DMS 273 (cell line): ENCODE data around the gene SMU1.
A peak's percentile ranks its signal among the peaks of the same experiment; 100 is the strongest.
"Not testable (repeated sequence)": the region's sequence is repeated elsewhere in the genome, so short reads cannot be mapped to it uniquely, and the experiment has no call there.

Source experiments
- DNase-seq: peaks from one replicate; lab custom pipeline; 2025; ENCODE audit not compliant: unreplicated experiment; lab: John Stamatoyannopoulos, UW

The SMU1 gene

DNA sequence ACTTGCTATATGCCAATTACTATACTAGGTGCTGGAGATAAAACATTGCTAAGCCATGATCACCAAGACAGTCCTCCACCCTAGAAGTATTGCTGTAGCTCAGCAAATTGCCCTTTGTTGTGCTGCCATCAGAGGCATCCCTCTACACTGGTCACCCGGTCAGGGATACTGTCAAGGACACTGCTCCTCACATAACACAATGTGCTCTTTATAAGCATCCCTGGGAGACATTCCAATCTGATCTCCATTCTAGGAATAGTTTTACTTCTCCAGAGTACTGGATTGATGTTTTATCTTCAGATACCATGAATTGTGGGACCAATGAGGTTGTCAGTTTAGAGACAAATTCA, 61.8 kb downstream of the SMU1 start:
- no peak for DNase-seq

DNA sequence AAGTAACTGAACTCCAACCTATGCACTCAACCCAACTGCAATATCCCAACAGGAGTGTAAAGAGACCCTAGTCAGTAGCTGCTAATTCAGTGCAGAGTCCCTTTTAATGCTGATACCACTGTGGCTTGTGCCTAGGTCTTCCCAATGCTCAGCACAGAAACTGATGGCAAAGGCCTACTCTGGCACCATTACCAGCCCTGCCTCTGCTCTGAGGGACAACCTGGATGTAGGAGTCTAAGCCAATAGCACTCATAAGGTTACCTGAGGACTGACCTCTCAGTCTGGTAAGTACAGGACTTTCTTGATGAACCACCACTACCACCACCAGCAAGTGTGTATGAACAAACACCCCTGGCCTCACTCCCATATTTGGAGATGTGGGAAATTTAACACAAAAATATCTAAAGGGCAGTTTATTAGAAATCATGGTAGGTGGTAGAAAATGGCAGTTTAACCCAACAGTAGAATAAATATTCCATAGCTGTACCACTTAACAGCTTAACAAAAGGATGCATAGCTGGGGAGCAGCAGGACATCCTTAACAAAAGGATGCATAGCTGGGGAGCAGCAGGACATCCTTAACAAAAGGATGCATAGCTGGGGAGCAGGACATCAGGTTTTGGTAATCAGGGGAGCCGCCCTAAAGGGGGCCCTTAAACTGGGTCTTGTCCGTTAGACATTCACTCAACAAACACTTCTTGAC, 62.4 kb downstream of the SMU1 start:
- no peak for DNase-seq

DNA sequence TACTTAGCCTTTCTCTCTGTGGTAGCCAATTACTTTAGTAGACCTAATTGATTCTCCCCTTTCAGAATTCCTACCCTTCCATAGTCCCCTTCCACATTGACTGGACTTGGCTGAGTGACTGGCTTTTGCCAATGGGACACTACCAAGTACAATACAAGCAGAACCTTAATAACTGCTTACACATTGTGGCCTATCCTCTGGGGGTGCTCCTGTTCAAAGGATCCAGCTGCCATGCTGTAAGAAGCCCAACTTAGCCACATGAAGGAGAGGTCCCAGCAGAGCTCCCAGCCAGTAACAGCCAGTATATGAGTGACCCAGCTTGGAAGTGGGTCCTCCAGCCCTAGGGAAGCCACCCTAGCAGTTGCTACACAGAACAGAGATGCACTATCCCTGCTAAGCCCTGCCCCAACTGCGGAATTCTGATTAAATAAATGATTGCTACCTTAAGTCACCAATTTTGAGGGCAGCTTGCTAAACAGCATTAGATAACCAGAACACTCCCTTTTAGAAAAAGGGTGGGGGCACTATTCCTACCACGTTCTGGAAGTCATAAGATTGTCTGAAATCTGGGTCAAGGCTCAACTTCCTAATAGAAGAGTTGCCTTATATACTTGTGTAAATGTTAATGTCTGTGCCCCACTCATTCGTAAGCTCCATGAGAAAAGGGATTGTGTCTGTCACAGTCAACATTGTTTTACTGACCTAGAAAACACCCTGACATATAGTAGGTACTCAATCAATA, 64.0 kb downstream of the SMU1 start:
- no peak for DNase-seq

DNA sequence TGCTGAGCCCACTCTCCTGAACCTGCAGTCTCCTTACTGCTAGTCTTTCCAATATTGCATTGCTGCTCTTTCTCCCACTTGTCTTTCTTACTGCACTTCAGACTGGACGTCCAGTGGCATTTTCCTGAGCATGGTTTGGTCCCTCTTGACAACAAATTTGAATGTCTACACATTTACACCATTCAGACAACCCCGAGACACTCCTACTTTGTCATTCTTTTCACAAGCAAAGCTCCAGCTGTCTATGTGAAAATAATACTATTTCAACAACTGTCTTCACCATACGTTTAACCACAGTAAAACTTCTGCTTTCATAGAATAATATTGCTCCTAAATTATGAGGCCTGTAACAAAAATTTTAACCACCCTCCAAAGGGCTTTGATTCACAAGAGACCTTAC, 64.6 kb downstream of the SMU1 start:
- no peak for DNase-seq

DNA sequence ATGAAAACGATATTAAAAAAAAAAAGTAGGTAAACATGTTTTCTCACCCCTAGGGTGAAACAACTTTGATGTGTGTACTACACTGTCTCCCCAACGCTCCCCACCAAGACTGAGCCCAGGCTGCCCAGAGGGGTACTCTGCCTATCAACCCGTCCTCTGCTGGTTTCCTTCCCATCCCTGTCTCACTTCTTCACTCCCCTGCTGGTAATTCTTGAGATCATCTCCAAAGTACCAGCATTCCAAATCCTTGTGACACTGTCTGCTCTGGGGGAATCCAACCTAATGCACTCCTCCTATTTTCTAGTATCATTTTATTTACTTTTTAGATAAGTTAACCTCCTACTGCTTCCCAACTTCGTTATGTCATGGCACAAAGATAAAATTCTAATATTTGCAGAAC, 68.7 kb downstream of the SMU1 start:
- DNase-seq, result no peak

DNA sequence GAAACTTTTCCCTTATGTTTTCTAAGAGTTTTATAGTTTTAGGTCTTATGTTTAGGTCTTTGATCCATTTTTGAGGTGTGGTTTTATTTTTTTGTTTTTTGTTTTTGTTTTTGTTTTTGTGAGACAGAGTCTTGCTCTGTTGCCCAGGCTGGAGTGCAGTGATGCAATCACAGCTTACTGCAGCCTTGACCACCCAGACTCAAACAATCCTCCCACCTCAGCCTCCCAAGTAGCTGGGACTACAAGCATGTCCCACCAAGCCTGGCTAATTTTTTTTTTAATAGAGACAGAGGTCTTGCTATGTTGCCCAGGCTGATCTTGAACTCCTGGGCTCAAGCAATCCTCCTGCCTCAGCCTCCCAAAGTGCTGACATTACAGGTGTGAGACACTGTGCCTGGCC, 71.1 kb downstream of the SMU1 start:
- not testable (repeated sequence) for DNase-seq

DNA sequence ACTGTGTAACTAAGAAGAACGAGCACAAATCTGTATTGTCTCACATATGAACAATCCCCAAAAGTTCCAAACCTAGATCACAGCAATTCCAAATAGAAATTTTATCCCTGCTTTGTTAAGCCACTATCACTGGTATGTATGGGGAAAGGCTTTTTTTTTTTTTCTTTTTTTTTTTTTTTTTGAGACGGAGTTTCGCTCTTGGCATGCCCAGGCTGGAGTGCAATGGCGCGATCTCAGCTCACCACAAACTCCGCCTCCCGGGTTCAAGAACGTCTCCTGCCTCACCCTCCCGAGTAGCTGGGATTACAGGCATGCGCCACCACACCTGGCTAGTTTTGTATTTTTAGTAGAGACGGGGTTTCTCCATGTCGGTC, 75.8 kb downstream of the SMU1 start:
- DNase-seq, result peak; percentile 33

DNA sequence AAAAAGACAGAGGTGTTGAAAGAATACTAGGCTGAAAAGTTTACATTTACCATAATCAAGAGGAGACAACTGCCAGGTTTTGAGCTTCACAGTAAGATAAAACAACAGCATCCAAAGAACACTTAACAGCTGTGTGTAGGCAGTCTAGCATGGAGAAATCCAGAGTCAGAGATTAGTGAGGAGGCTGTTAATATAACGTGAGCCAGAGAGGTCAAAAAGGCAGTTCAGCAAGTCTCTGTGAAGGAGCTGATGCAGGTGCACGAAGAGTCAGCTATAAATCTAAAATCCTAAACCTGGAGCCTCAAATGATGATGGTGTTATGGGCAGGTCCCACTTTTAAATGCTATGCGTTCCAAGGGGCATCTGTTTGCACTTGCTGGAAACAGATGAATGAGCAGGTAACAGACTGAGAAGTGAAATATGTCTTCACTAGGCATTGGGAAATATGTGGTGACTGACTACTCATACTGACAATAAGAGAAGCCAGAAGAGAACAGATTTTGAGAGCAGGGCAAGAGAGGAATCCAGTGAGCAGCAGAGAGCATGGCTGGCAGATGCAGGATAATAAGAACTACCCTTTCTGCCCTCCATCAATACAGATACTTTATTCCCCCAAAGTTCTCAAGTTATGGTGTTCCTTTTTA, 83.8 kb downstream of the SMU1 start:
- no peak for DNase-seq

DNA sequence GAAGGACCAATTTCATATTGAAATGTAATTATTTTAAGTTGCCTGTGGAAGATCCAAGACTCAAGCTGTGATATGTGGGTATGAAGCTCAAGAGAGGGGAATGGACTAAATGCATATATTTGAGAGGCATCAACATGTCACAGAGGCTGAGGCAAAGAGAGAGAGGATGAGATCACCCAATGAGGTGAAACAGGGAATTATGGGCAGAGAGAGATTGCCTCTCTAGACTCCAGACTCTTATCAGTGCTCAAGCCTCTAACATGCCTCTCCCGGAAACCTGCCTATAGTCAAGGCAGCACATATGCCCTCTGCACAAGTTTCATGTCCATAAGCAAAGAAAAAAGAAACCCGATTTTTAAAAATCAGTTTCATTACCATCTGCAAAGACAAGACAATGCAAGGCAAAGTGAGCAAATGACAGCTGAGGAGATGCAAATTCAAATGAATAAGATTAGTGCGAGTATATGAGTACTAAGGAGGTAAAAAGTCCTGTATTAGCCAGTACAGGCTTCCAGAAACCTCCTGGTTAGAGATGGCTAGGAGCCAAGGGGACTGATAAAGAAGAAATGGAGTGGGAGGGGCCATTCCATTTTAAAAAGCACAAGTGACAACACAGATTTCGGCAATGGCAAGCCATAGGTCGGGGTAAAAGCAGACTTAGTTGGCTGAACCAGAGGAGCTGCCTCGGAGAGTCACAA, 84.4 kb downstream of the SMU1 start:
- DNase-seq, result peak; percentile 5
